Stimulated activated naive CD8-positive, alpha-beta T cell treated with anti-CD3 and anti-CD28 coated beads, Interleukin-15, Interleukin-2, amounts not matched to agents 100 ng/mL and 50 ng/mL, for 24 hours (primary cell): ENCODE data around the gene SPSB1.
A peak's percentile ranks its signal among the peaks of the same experiment; 100 is the strongest.

Source experiments
- H3K27ac Mint-ChIP-seq: one replicate; pipeline ENCODE4 v1.8.0; 2021; ENCODE audit warnings: mild to moderate bottlenecking, mixed read lengths
- H3K27me3 Mint-ChIP-seq: one replicate; pipeline ENCODE4 v1.8.0; 2021; ENCODE audit warnings: mixed read lengths
- H3K36me3 Mint-ChIP-seq: one replicate; pipeline ENCODE4 v1.8.0; 2021; ENCODE audit warnings: low read depth, mixed read lengths
- H3K4me1 Mint-ChIP-seq: one replicate; pipeline ENCODE4 v1.8.0; 2021; ENCODE audit warnings: low read depth, mixed read lengths
- H3K4me3 Mint-ChIP-seq: one replicate; pipeline ENCODE4 v1.8.0; 2021; ENCODE audit warnings: mild to moderate bottlenecking, mixed read lengths
- H3K9me3 Mint-ChIP-seq: one replicate; pipeline ENCODE4 v1.8.0; 2021; ENCODE audit warnings: mixed read lengths

The SPSB1 gene

DNA sequence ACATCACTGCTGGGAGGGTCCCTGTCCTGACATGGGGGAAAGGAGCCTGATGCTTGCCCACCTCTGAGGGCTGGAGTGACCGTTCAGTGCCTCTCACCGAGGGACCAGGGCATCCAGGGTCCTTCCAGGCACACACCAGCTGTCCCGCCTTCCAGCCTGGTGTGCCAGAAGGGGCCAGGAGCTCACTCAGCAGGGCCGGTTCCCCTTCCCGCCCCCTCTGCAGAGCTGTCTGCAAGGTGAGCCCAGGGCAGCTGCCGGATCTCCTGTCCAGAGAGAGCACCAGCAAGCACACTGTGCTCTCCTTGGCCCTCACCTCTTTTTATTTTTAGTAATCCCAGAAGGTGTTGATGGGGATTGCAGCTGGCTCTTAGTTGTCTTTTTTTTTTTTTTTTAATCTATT lies 41.2 kb upstream of the SPSB1 start:
- Mint-ChIP-seq H3K27me3 (no peaks in the 10 kb centered on the region), H3K4me3 (no peak overlapping the region), H3K4me1 (peaks cover 5% of the 10 kb centered on the region), H3K9me3 (no peaks in the 10 kb centered on the region), H3K27ac (no peak overlapping the region), H3K36me3 (no peaks in the 10 kb centered on the region)

DNA sequence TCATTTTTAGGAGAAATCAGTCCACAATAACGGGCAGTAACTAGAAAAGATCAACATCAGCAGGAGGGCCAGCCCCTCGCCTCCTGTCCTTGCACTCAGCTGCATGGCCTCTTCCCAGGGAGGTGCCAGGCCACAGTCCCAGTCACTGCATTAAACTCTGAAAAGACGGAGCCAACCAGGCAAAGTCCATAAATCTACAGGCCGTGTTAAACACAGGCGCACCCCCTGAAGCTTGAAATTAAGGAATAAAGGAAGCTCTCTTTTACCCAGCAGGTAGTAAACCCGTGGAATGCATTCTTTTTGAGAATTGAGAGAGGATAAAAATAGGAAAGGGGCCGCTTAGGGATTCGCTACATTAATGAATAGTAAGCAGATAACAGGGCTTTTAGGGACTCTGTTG lies 39.7 kb upstream of the SPSB1 start:
- no peak overlapping the region for H3K4me3 Mint-ChIP-seq
- H3K36me3 Mint-ChIP-seq, result peaks cover 1% of the 10 kb centered on the region
- H3K4me1 Mint-ChIP-seq, result peaks cover 5% of the 10 kb centered on the region
- peaks cover under 1% of the 10 kb centered on the region for H3K9me3 Mint-ChIP-seq
- no peaks in the 10 kb centered on the region for H3K27me3 Mint-ChIP-seq
- H3K27ac Mint-ChIP-seq, result no peak overlapping the region

DNA sequence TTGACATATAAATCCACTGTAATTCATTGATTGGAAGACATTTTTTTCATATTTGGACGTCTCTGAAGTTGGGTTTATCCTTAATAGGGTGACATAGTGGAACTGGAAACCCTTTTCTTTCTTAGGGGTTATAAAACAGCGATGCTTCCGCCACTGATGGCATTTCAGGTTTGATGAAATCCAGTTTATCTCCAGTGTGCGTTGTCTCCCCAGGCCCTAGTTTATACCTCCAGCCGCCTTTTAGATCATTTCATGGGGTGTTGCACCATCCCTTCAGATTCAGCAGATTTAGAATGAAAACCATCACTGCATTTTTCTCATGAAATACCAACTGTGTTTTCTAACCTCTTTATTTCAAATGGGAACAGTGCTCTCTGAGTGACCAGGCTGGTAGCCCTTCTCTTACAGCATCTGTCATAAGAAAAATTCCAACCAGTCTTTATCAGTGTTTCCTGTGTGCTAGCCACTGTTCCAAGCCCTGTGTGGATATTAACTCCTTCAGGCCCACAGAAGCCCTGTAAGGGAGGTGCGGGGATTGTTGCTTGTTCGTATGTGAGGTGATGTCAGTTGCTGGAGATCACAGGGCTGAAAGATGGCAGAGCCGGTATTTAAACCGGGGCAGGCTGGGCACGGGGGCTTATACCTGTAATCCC lies 39.1 kb upstream of the SPSB1 start:
- H3K4me3 Mint-ChIP-seq, result no peak overlapping the region
- H3K36me3 Mint-ChIP-seq, result peaks cover 7% of the 10 kb centered on the region
- peaks cover 6% of the 10 kb centered on the region for H3K9me3 Mint-ChIP-seq
- no peak overlapping the region for H3K27ac Mint-ChIP-seq
- H3K27me3 Mint-ChIP-seq, result no peaks in the 10 kb centered on the region
- peaks cover 5% of the 10 kb centered on the region for H3K4me1 Mint-ChIP-seq

DNA sequence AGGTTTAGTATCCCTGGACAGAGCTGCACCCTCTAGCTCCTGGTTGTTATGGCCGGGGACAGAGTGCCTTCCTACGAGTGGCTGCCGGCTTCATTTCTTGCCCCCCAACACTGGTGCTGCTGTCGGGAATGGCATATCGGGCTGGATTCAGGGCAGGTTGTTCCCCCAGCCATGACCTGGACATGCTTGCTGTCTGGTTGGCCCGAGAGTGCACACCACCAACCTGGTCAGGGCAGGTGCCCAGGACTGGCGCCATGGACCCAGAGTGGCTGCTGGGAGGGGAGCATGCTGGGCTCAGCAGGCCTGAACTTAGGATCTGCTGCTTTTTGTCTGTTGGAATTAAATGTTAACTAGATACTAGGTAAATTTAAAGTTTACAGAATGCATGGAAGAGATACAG lies 36.4 kb upstream of the SPSB1 start:
- no peak overlapping the region for H3K27ac Mint-ChIP-seq
- no peak overlapping the region for H3K4me3 Mint-ChIP-seq
- peaks cover 5% of the 10 kb centered on the region for H3K4me1 Mint-ChIP-seq
- H3K27me3 Mint-ChIP-seq, result no peaks in the 10 kb centered on the region
- peaks cover 21% of the 10 kb centered on the region for H3K9me3 Mint-ChIP-seq
- peaks cover 18% of the 10 kb centered on the region for H3K36me3 Mint-ChIP-seq

DNA sequence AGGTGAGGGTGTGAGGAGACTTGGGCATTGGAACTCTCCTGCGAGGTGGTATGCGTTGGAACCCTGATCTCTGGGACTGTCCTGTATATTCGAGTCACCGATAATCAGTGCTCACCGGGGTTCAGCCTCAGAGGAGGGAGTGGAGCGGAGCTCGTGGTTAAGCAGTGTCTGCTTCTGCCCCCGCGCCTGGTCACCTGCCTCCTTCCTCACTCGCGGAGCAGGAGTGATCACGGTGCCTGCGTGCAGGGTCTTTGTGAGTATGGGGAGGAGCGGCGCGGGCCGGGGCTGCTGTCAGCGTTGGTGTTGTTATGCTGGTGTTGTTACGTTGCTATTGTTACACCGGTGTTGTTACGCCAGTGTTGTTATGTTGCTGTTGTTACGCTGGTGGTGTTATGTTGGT lies 34.8 kb upstream of the SPSB1 start:
- Mint-ChIP-seq H3K4me1 (peaks cover 5% of the 10 kb centered on the region), H3K9me3 (peaks cover 21% of the 10 kb centered on the region), H3K4me3 (no peak overlapping the region), H3K27me3 (no peaks in the 10 kb centered on the region), H3K36me3 (peaks cover 18% of the 10 kb centered on the region), H3K27ac (no peak overlapping the region)

DNA sequence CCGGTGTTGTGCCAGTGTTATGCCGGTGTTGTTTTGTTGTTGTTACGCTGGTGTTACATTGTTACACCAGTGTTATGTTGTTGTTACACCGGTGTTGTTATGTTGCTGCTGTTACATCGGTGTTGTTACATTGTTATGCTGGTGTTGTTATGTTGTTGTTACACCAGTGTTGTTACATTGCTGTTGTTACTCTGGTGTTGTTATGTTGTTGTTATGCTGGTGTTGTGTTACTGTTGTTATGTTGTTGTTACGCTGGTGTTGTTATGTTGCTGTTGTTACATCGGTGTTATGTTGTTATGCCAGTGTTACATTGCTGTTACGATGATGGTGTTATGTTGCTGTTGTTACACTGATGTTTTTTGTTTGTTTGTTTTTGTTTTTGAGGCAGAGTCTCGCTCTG lies 34.1 kb upstream of the SPSB1 start:
- no peaks in the 10 kb centered on the region for H3K27me3 Mint-ChIP-seq
- peaks cover 21% of the 10 kb centered on the region for H3K9me3 Mint-ChIP-seq
- H3K36me3 Mint-ChIP-seq, result peaks cover 18% of the 10 kb centered on the region
- peaks cover 5% of the 10 kb centered on the region for H3K4me1 Mint-ChIP-seq
- H3K27ac Mint-ChIP-seq, result peak overlapping the region; percentile 7
- H3K4me3 Mint-ChIP-seq, result no peak overlapping the region

DNA sequence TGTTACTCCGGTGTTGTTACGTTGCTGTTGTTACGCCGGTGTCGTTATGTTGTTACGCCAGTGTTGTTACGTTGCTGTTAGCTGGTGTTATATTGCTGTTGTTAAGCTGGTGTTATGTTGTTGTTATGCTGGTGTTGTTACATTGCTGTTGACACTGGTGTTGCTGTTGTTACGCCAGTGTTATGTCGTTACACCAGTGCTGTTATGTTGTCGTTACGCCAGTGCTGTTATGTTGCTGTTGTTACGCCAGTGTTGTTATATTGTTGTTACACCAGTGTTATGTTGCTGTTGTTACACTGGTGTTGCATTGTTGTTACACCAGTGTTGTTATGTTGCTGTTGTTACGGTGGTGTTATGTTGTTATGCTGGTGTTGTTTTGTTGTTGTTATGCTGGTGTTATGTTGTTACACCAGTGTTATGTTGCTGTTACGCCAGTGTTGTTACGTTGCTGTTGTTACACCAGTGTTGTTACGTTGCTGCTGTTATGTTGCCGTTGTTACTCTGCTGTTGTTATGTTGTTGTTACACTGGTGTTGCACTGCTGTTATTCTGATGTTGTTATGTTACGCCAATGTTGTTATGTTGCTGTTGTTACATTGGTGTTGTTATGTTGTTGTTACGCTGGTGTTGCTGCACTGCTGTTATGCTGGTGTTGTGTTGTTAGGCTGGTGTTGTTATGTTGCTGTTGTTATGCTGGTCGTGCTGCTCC lies 32.5 kb upstream of the SPSB1 start:
- Mint-ChIP-seq H3K9me3 (peaks cover 21% of the 10 kb centered on the region), H3K4me1 (no peaks in the 10 kb centered on the region), H3K4me3 (no peak overlapping the region), H3K27me3 (no peaks in the 10 kb centered on the region), H3K27ac (no peak overlapping the region), H3K36me3 (peaks cover 18% of the 10 kb centered on the region)

DNA sequence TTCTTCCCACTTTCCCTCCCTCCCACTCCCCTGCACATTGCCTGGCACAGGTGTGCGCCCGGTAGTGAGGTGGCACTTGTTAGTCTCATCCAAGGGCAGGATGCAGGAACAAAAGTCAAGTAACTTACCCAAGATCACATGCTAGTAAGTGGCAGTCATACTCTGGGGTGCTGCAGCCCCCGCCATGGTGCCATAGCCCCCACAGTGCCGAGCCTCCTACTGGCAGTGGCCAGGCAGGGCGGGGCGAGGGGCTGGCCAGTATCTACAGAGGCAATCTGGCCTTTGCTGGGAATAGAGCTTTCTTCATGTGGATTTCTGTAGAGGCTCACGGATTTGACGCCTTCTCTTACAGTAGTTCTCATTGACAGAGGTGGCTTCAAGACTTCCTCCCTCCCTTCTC lies 31.2 kb upstream of the SPSB1 start:
- H3K4me1 Mint-ChIP-seq, result no peaks in the 10 kb centered on the region
- peaks cover 18% of the 10 kb centered on the region for H3K36me3 Mint-ChIP-seq
- no peak overlapping the region for H3K27ac Mint-ChIP-seq
- H3K27me3 Mint-ChIP-seq, result no peaks in the 10 kb centered on the region
- no peak overlapping the region for H3K4me3 Mint-ChIP-seq
- peaks cover 21% of the 10 kb centered on the region for H3K9me3 Mint-ChIP-seq

DNA sequence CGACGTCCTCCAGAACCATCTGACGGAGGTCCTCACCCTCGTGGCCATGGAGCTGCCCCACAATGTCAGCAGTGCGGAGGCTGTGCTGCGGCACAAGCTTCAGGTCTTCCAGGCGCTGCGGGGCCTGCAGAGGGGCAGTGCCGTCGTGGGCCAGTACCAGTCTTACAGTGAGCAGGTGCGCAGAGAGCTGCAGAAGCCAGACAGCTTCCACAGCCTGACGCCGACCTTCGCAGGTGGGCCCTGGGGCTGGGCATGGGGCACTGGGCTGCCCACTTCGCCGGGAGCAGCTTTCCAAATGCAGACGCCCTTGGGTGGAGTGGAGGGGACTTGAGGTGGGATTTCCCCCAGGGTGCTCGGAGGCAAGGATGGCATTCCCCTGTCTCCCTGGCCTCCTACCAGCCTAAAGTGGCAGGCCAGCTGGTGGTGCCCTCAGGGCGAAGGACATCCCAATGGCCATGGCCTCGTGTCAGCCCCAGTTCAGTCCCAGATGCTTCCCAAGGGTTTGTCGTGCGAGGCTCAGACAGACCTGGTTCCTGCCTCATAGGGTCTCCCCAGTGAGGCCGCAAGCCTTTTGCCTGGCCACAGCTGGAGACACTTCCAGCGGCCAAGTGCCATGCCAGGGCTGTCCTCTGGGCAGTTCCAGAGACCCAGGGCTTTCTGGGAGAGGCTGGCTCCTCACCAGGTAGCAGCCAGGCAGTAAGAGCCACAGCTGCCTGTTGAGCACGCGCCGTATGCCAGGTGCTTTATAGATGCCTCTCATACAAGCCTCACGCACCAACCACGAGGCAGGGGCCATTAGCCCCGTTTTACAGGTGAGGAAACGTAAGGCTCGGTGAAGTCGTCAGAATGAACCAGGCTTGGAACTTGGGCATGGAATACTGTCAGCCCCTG lies 30.4 kb upstream of the SPSB1 start:
- Mint-ChIP-seq H3K4me3 (no peak overlapping the region), H3K27ac (no peak overlapping the region), H3K4me1 (no peaks in the 10 kb centered on the region), H3K9me3 (peaks cover 21% of the 10 kb centered on the region), H3K36me3 (peaks cover 18% of the 10 kb centered on the region), H3K27me3 (no peaks in the 10 kb centered on the region)

DNA sequence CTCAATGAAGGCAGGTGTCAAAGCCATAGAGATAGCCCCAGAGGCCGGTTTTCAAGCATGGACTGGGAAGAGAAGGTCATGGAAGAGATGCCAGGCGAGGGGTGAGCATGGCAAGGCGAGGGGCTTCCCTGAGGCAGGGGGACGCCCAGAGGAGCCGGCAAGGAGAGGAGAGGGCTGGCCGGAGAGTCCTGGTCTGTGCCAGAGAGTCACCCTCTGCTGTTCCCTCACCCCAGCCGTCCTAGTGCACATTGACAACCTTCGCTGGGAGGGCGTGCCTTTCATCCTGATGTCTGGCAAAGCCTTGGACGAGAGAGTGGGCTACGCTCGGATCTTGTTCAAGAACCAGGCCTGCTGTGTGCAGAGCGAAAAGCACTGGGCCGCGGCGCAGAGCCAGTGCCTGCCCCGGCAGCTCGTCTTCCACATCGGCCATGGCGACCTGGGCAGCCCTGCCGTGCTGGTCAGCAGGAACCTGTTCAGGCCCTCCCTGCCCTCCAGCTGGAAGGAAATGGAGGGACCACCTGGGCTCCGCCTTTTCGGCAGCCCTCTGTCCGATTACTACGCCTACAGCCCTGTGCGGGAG lies 29.3 kb upstream of the SPSB1 start:
- H3K27ac Mint-ChIP-seq, result no peak overlapping the region
- H3K4me1 Mint-ChIP-seq, result no peaks in the 10 kb centered on the region
- H3K27me3 Mint-ChIP-seq, result no peaks in the 10 kb centered on the region
- peaks cover 14% of the 10 kb centered on the region for H3K36me3 Mint-ChIP-seq
- peaks cover 17% of the 10 kb centered on the region for H3K9me3 Mint-ChIP-seq
- no peak overlapping the region for H3K4me3 Mint-ChIP-seq

DNA sequence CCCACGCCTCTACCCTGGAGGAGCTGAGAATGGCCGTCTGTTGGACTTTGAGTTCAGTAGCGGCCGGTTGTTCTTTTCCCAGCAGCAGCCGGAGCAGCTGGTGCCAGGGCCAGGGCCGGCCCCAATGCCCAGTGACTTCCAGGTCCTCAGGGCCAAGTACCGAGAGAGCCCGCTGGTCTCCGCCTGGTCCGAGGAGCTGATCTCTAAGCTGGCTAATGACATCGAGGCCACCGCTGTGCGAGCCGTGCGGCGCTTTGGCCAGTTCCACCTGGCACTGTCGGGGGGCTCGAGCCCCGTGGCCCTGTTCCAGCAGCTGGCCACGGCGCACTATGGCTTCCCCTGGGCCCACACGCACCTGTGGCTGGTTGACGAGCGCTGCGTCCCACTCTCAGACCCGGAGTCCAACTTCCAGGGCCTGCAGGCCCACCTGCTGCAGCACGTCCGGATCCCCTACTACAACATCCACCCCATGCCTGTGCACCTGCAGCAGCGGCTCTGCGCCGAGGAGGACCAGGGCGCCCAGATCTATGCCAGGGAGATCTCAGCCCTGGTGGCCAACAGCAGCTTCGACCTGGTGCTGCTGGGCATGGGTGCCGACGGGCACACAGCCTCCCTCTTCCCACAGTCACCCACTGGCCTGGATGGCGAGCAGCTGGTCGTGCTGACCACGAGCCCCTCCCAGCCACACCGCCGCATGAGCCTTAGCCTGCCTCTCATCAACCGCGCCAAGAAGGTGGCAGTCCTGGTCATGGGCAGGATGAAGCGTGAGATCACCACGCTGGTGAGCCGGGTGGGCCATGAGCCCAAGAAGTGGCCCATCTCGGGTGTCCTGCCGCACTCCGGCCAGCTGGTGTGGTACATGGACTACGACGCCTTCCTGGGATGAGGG lies 28.5 kb upstream of the SPSB1 start:
- H3K36me3 Mint-ChIP-seq, result peaks cover 8% of the 10 kb centered on the region

DNA sequence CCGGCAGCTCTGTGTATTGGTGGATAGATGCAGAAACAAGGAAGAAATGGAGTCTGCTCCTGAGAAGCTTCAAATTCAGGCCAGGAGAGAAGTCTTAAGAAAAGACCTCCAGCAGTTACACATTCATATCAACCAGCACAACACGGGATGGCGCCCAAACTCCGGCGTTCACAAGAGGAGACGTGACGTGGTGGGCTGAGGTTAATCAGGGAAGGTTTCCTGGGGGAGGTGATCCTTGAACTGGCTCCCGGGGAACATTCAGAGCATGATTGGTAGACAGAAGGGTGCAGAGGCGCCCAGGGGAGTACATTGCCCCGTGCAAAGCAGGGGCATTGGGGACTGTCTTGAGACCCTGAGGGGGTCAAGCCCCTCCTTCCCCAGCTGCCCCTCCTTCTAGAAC lies 27.7 kb upstream of the SPSB1 start:
- H3K27ac Mint-ChIP-seq, result no peak overlapping the region
- H3K9me3 Mint-ChIP-seq, result peaks cover 7% of the 10 kb centered on the region
- H3K36me3 Mint-ChIP-seq, result peaks cover under 1% of the 10 kb centered on the region
- H3K27me3 Mint-ChIP-seq, result no peaks in the 10 kb centered on the region
- no peak overlapping the region for H3K4me3 Mint-ChIP-seq
- H3K4me1 Mint-ChIP-seq, result no peaks in the 10 kb centered on the region

More for the DNA sequence above, 28.5 kb upstream of the SPSB1 start:
- peaks cover 12% of the 10 kb centered on the region for H3K9me3 Mint-ChIP-seq
- no peaks in the 10 kb centered on the region for H3K4me1 Mint-ChIP-seq
- no peak overlapping the region for H3K4me3 Mint-ChIP-seq
- no peak overlapping the region for H3K27ac Mint-ChIP-seq
- H3K27me3 Mint-ChIP-seq, result no peaks in the 10 kb centered on the region

DNA sequence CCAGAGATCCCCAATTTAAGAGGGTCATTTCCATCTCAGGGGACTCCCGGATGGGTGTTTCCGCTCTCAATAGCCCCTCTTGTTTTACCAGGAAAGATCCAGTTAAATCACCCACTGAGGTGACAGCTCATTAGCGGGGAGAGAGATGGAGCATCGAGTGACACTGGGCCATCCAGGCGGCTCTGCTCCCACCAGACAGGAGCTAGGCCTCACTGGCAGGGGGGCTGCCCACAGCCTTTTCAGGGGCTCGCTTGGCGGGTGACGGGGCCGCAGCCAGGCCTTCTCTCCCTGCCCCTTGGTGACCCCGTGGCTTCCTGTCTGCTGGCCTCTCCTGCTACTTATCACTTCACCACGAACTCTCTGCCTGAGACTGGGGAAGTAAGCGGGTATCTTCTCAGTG lies 26.7 kb upstream of the SPSB1 start:
- H3K9me3 Mint-ChIP-seq, result peaks cover under 1% of the 10 kb centered on the region
- no peaks in the 10 kb centered on the region for H3K36me3 Mint-ChIP-seq
- H3K4me3 Mint-ChIP-seq, result no peak overlapping the region
- H3K27ac Mint-ChIP-seq, result no peak overlapping the region
- H3K4me1 Mint-ChIP-seq, result no peaks in the 10 kb centered on the region
- H3K27me3 Mint-ChIP-seq, result no peaks in the 10 kb centered on the region

DNA sequence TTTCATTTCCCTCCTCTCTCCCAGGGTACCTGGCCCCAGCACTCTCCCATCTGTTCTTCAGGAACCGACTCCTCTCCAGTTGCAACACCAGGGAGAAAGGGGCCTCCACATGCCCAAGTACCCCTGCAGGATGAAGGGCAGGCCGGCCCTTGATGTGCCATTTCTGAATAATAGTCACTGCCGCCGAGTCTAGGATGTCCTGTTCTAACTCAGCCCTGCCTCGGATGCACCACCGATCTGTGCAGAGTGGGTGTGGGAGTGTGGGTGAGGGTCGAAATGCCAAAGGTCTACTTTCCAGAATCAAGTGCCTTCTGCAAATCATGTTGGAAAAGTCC lies 25.4 kb upstream of the SPSB1 start:
- no peak overlapping the region for H3K4me3 Mint-ChIP-seq

More for the DNA sequence above, 25.4 kb upstream of the SPSB1 start:
- Mint-ChIP-seq H3K4me1 (no peaks in the 10 kb centered on the region), H3K9me3 (no peaks in the 10 kb centered on the region), H3K36me3 (no peaks in the 10 kb centered on the region), H3K27me3 (no peaks in the 10 kb centered on the region), H3K27ac (no peak overlapping the region)
